PC-3 (cell line): Measurements from ENCODE around the gene SNRPA1. TPM values are rescaled to one million over a fixed set of nuclear protein-coding genes. Genes with fewer than 3 reads are reported as not detected.

Source experiments
- ATAC-seq: fragments of 200-7000 bp; cut with Tn5 transposase; 2 replicates; pipeline ENCODE4 v1.9.1; 2020; ENCODE audit warnings: mild to moderate bottlenecking, moderate library complexity
- BruUV-seq: library from RNA; stranded (reverse); fragments of 400-500 nt; replicated peaks from 2 replicates; lab custom pipeline; 2021; lab: Mats Ljungman, UMichigan
- CTCF ChIA-PET: fragments of 300-600 bp; sonication (Branson Sonifier 250); formaldehyde crosslinking; loops from one replicate; lab custom pipeline; 2022; ENCODE audit warnings: antibody characterized with exemption; lab: Charles Lee
- POLR2A ChIA-PET: fragments of 300-600 bp; sonication (Branson Sonifier 250); formaldehyde crosslinking; loops from one replicate; lab custom pipeline; 2022; ENCODE audit warnings: antibody characterized with exemption; ENCODE audit not compliant: unreplicated experiment; lab: Charles Lee
- DNase-seq: peaks from one replicate; pipeline ENCODE4 v3.0.0-alpha.2; 2015
- H2AFZ ChIP-seq: fragments of 300-600 bp; sonication (generic); 2 replicates; pipeline ENCODE4 v1.6.0; 2016; ENCODE audit warnings: antibody characterized with exemption, low read length
- H3F3A ChIP-seq: fragments of 300-600 bp; sonication (generic); one replicate; pipeline ENCODE4 v1.6.0; 2017; ENCODE audit warnings: antibody characterized with exemption, low read length, control low read depth, mild to moderate bottlenecking; ENCODE audit not compliant: unreplicated experiment
- H3K27ac ChIP-seq: fragments of 300-600 bp; sonication (generic); 2 replicates; pipeline ENCODE4 v1.5.1; 2016; ENCODE audit warnings: mild to moderate bottlenecking, low read length
- H3K27me3 ChIP-seq: fragments of 300-600 bp; sonication (generic); 2 replicates; pipeline ENCODE4 v1.6.1; 2016; ENCODE audit warnings: low read length, mixed read lengths
- H3K36me3 ChIP-seq: fragments of 300-600 bp; sonication (generic); 2 replicates; pipeline ENCODE4 v1.6.1; 2016; ENCODE audit warnings: low read depth, mixed run types, low read length, mixed read lengths
- H3K4me1 ChIP-seq: fragments of 300-600 bp; sonication (generic); 2 replicates; pipeline ENCODE4 v1.5.1; 2016; ENCODE audit warnings: low read length; ENCODE audit not compliant: insufficient read depth
- H3K4me2 ChIP-seq: fragments of 300-600 bp; sonication (generic); 2 replicates; pipeline ENCODE4 v1.6.0; 2016; ENCODE audit warnings: low read length
- H3K4me3 ChIP-seq: fragments of 300-600 bp; sonication (generic); 2 replicates; pipeline ENCODE4 v1.5.1; 2016; ENCODE audit warnings: mild to moderate bottlenecking, low read length, mixed read lengths
- H3K79me2 ChIP-seq: fragments of 300-600 bp; sonication (generic); 2 replicates; pipeline ENCODE4 v1.6.1; 2017; ENCODE audit warnings: low read length, mixed read lengths
- H3K9ac ChIP-seq: fragments of 300-600 bp; sonication (generic); 2 replicates; pipeline ENCODE4 v1.6.0; 2016; ENCODE audit warnings: mild to moderate bottlenecking, low read length
- H3K9me2 ChIP-seq: fragments of 300-600 bp; sonication (generic); replicated peaks from 2 replicates; pipeline ENCODE4 v1.6.1; 2016; ENCODE audit warnings: mixed run types, low read length, mixed read lengths
- H3K9me3 ChIP-seq: fragments of 300-600 bp; sonication (generic); 2 replicates; pipeline ENCODE4 v1.6.1; 2016; ENCODE audit warnings: low read length, mixed read lengths
- H4K20me1 ChIP-seq: fragments of 300-600 bp; sonication (generic); 2 replicates; pipeline ENCODE4 v1.6.1; 2016; ENCODE audit warnings: low read length, mixed read lengths
- CTCF ChIP-seq: fragments of 300-600 bp; sonication (generic); conservative IDR thresholded peaks from 2 replicates; pipeline ENCODE4 v1.5.1; 2017; ENCODE audit warnings: antibody characterized with exemption, low read depth, mild to moderate bottlenecking, low read length
- EZH2 ChIP-seq: fragments of 300-600 bp; sonication (generic); IDR thresholded peaks from one replicate; pipeline ENCODE4 v1.6.1; 2017; ENCODE audit warnings: antibody characterized with exemption, mild to moderate bottlenecking, low read length; ENCODE audit not compliant: unreplicated experiment
- EZH2phosphoT487 ChIP-seq: fragments of 300-600 bp; sonication (generic); IDR thresholded peaks from 2 replicates; pipeline ENCODE4 v1.6.1; 2018; ENCODE audit warnings: mild to moderate bottlenecking, antibody characterized with exemption, low read length, borderline replicate concordance
- intact Hi-C: fragments of 100-400 bp; cut with micrococcal nuclease; formaldehyde crosslinking; loops from 2 replicates; pipeline ENCODE4 v1.9.0; 2023
- total RNA-seq: library from RNA; depleted of rRNA; stranded (reverse); fragments of >200 nt; gene quantifications from 2 replicates; pipeline ENCODE4 v1.2.3, GENCODE V29; 2014

Gene SNRPA1
- total RNA-seq, 1 experiment from 2014 or later, result 66.1 TPM

GRCh38 chr15:101318839-101319238 lies 23.8 kb upstream of the SNRPA1 start:
- ChIA-PET CTCF (no interaction called here), POLR2A (no interaction called here)
- no peaks in the 10 kb centered on the region for H3K36me3 ChIP-seq
- no peak overlapping the region for H2AFZ ChIP-seq
- H3K4me2 ChIP-seq, result no peak overlapping the region
- ATAC-seq (no peak), DNase-seq (no peak)
- no peaks in the 10 kb centered on the region for H3K9me3 ChIP-seq
- peaks cover 63% of the 10 kb centered on the region for H3K27me3 ChIP-seq
- H3K27ac ChIP-seq, result no peak overlapping the region
- H3K79me2 ChIP-seq, result no peaks in the 10 kb centered on the region
- no peaks in the 10 kb centered on the region for H3K4me1 ChIP-seq
- no peaks in the 10 kb centered on the region for H3K9me2 ChIP-seq
- no peak overlapping the region for H3K9ac ChIP-seq
- no TSS peak for BruUV-seq
- no peaks in the 10 kb centered on the region for H4K20me1 ChIP-seq
- no peak for TF ChIP-seq CTCF
- no peak for TF ChIP-seq EZH2
- TF ChIP-seq EZH2phosphoT487, result no peak
- no peak overlapping the region for H3K4me3 ChIP-seq
- no peaks in the 10 kb centered on the region for H3F3A ChIP-seq
- intact Hi-C loops, result no loop called here

GRCh38 chr15:101318147-101318819 lies 23.2 kb upstream of the SNRPA1 start:
- Histone ChIP-seq H3K79me2 (no peaks in the 10 kb centered on the region), H2AFZ (no peak overlapping the region), H3K4me2 (no peak overlapping the region), H4K20me1 (no peaks in the 10 kb centered on the region), H3K9ac (no peak overlapping the region), H3K36me3 (no peaks in the 10 kb centered on the region), H3F3A (no peaks in the 10 kb centered on the region), H3K4me3 (no peak overlapping the region), H3K9me3 (no peaks in the 10 kb centered on the region), H3K27ac (no peak overlapping the region), H3K9me2 (no peaks in the 10 kb centered on the region), H3K4me1 (no peaks in the 10 kb centered on the region), H3K27me3 (peaks cover 63% of the 10 kb centered on the region)
- no TSS peak for BruUV-seq
- no peak for DNase-seq
- no peak for ATAC-seq
- ChIA-PET CTCF (no interaction called here), POLR2A (no interaction called here)
- TF ChIP-seq EZH2phosphoT487, result no peak
- TF ChIP-seq EZH2, result no peak
- no peak for TF ChIP-seq CTCF
- intact Hi-C loops, result no loop called here

- Histone ChIP-seq H3K4me1 (no peaks in the 10 kb centered on the region), H3K27ac (no peak overlapping the region), H4K20me1 (no peaks in the 10 kb centered on the region), H3K79me2 (no peaks in the 10 kb centered on the region), H3K4me3 (no peak overlapping the region), H3K4me2 (no peak overlapping the region), H3K9me3 (no peaks in the 10 kb centered on the region), H3K9ac (no peak overlapping the region), H3F3A (no peaks in the 10 kb centered on the region), H3K9me2 (no peaks in the 10 kb centered on the region), H2AFZ (no peak overlapping the region), H3K36me3 (no peaks in the 10 kb centered on the region), H3K27me3 (peaks cover 55% of the 10 kb centered on the region)
- TF ChIP-seq EZH2 (no peak), EZH2phosphoT487 (no peak), CTCF (no peak)
- intact Hi-C loops, result no loop called here
- CTCF ChIA-PET, result no interaction called here
- no TSS peak for BruUV-seq
- no peak for ATAC-seq
- POLR2A ChIA-PET, result no interaction called here
- no peak for DNase-seq
Measured at GRCh38 chr15:101317336-101317872, 22.4 kb upstream of the SNRPA1 start.
